ENCODE measurements around the gene SETBP1.

Gene SETBP1

DNA sequence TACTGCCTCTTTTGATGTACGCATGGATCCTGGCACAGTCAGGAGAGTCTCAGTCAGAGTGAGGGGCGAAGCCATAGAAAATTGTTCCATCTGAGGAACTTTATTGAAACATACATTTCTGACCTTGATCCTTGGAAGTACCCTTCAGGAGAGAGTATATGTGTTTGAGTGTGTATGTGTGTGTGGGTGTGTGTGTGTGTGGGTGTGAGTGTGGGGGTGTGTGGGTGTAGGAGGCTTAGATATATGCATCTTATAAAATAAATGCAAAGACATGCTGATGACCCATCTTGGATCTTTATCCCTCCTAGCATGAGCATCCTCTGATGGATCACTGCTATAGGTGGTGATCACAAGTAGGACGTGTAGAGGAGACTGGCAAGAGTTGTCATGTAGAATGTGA is 93.5 kb downstream of the SETBP1 start:
- TF ChIP-seq, protein P1, sequence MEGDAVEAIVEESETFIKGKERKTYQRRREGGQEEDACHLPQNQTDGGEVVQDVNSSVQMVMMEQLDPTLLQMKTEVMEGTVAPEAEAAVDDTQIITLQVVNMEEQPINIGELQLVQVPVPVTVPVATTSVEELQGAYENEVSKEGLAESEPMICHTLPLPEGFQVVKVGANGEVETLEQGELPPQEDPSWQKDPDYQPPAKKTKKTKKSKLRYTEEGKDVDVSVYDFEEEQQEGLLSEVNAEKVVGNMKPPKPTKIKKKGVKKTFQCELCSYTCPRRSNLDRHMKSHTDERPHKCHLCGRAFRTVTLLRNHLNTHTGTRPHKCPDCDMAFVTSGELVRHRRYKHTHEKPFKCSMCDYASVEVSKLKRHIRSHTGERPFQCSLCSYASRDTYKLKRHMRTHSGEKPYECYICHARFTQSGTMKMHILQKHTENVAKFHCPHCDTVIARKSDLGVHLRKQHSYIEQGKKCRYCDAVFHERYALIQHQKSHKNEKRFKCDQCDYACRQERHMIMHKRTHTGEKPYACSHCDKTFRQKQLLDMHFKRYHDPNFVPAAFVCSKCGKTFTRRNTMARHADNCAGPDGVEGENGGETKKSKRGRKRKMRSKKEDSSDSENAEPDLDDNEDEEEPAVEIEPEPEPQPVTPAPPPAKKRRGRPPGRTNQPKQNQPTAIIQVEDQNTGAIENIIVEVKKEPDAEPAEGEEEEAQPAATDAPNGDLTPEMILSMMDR (IDR thresholded peaks at IDR 0.05; ENCODE audit: borderline replicate concordance, control extremely low read depth, extremely low read depth, insufficient read depth, missing control alignments) = no peak
- DNase-seq (ENCODE audit: low spot score) = no peak
- in situ Hi-C loops (cut with MboI; ENCODE audit: low sequenced_read_pairs, unreplicated experiment) = no loop called here

DNA sequence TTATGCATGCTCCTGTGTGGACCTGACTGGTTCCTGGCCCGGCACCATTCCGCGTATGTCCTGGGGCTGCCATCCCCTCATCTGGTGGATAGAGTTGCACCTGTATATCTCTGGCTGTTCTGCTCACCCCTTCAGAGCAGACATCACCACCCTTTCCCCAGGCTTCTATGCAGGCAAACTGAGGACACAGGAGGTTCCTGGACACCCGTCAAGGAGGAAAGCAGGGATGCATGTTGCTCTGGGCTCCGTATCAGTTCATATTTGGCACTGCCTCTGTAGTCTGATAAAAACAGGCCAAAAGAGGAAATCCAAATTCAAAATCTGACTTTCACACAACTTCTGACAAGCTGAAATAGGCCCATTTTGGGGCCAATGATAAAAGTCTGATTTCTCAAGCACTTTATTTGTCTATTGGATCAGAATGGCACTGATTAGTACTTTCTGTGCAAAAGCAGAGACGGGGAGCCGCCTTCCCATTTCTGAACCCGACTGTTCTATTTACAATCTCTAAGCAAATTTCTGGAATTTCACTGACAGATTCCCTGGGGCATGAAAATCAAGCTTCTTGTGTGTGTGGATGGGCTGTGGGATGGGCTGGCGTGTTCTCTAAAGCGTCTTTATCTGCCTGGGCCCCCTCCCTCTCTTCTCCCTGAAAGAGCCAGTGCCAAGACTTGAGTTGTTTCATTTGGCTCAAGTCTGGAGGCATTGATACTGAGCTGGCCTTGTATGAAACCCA is 96.9 kb downstream of the SETBP1 start:
- DNase-seq (ENCODE audit: low spot score) = no peak
- TF ChIP-seq, protein P1 (IDR thresholded peaks at IDR 0.05; ENCODE audit: borderline replicate concordance, control extremely low read depth, extremely low read depth, insufficient read depth, missing control alignments) = no peak
- in situ Hi-C loops (cut with MboI; ENCODE audit: low sequenced_read_pairs, unreplicated experiment) = no loop called here

DNA sequence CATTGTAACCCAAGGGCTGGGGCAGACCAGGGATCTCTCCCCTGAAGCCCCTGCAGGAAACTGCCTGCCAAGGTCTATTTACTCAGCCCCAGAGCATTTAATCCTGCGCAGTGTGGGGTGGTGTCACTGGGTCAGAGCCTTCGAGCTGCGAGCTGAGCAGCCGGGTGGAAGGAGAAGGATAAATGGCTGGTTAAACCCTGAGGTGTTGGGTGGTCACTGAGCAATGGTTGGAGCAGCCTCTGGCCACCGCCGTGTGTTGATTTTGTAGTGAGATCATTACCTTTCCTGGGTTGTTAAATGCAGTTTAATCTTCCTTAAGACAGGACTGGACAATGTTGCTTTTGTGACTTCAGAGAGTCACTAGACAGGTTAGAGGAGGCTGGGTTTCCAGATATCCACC is 98.1 kb downstream of the SETBP1 start:
- DNase-seq (ENCODE audit: low spot score) = no peak
- in situ Hi-C loops (cut with MboI; ENCODE audit: low sequenced_read_pairs, unreplicated experiment) = no loop called here
- TF ChIP-seq, protein P1 (IDR thresholded peaks at IDR 0.05; ENCODE audit: borderline replicate concordance, control extremely low read depth, extremely low read depth, insufficient read depth, missing control alignments) = no peak

DNA sequence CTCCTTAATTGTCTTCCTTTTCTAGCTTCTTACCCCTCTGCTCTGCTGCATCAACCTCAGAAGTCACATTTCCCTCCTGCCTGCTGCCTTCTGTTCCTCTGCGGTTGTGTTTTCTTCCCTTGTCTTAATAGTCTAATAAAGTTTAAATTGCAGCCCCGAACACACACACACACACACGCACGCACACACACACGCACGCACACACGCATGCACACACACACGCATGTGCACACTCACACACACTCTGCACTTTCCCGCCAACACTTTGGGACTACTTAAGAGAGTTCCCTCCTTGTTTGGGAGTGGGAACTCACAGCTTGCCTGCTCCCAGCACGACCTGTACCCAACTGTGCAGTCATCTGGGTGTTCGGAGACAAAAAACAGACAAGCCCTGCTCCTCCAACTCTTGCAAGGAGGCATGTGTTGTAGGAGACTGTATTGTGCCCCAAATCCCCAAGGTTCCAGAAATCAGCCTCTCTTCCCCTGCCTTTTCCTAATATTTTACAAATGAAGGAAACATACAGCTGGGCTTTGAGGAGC is 99.1 kb downstream of the SETBP1 start:
- TF ChIP-seq, protein P1 (IDR thresholded peaks at IDR 0.05; ENCODE audit: borderline replicate concordance, control extremely low read depth, extremely low read depth, insufficient read depth, missing control alignments) = no peak
- no peak for DNase-seq (ENCODE audit: low spot score)
- in situ Hi-C loops (cut with MboI; ENCODE audit: low sequenced_read_pairs, unreplicated experiment) = no loop called here

DNA sequence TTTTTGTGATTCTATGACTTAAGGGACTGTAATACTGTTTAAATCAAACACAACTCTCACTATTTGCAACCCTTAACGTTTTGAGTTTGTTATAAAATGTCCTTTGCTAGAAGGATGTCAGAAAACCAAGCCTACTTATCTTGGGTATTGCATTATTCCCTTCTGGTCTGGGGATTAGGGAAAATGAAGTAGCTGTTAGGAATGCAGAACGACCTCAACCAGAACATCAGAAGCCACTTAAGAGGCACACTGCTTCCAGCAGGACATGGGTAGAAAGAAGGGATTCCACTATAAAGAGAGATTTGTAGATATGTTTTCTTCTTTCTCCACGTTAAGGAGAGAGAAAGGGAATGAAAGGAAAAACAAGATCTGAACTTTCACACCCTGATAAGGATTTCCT is 101.2 kb downstream of the SETBP1 start:
- TF ChIP-seq, protein P1 (IDR thresholded peaks at IDR 0.05; ENCODE audit: borderline replicate concordance, control extremely low read depth, extremely low read depth, insufficient read depth, missing control alignments) = no peak
- in situ Hi-C loops (cut with MboI; ENCODE audit: low sequenced_read_pairs, unreplicated experiment) = no loop called here
- no peak for DNase-seq (ENCODE audit: low spot score)

DNA sequence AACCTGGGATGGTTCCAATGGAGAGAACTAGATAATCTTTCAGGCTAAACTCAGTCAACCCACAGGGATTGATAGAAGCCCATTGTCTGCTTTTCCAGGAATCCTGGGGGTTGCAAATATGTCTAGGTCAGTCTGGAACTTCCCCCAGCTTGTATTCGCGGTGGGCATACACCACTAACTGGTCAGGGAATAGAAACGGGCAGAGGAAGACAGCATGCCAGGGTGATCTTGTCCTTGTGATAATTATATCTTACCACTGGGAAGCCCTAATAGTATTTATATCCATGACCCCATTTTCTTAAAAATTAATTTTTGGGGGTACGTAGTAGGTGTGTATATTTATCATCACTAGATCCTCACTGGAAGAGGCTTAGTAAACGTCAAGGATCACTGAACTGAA is 101.9 kb downstream of the SETBP1 start:
- TF ChIP-seq, protein P1 (IDR thresholded peaks at IDR 0.05; ENCODE audit: borderline replicate concordance, control extremely low read depth, extremely low read depth, insufficient read depth, missing control alignments) = no peak
- in situ Hi-C loops (cut with MboI; ENCODE audit: low sequenced_read_pairs, unreplicated experiment) = no loop called here
- DNase-seq (ENCODE audit: low spot score) = no peak

Data from GM13976 (cell line).